DND-41 (cell line): ENCODE measurements around the gene GALM.

ENCODE experiments used
- CTCF ChIP-seq: IDR thresholded peaks from 2 replicates; pipeline ENCODE4 v1.5.1; 2012; ENCODE audit warnings: borderline replicate concordance, low read length, moderate library complexity, mild to moderate bottlenecking; ENCODE audit not compliant: poor library complexity, severe bottlenecking; ENCODE audit errors: extremely low read depth
- EZH2 ChIP-seq: IDR thresholded peaks from 3 replicates; pipeline ENCODE4 v1.6.1; 2012; ENCODE audit warnings: borderline replicate concordance, low read depth, mild to moderate bottlenecking, moderate library complexity, low read length, inconsistent platforms; ENCODE audit not compliant: severe bottlenecking

DNA sequence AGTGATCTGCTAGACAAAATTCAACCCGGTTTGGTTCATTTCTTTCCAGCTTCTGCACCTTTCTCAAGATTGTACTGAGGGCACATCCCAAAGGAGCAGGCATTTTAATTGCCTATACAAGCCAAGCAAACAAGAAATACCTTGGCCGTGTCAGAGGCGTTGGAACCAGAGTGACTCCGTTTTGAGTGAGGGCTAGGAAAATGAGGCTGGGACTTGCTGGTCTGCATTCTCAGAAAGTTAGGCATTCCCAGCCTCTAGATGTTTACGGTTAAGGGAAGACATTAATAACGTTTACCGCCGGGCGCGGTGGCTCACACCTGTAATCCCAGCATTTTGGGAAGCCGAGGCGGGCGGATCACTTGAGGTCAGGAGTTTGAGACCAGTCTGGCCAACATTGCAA is 110.6 kb downstream of the GALM start:
- TF ChIP-seq CTCF (no peak), EZH2 (no peak)
